IMR-90 (cell line): ENCODE data around the gene BRINP3. TPM values are rescaled to one million over a fixed set of nuclear protein-coding genes. Genes with fewer than 3 reads are reported as not detected.

ENCODE experiments used
- ATAC-seq: fragments of 200-7000 bp; cut with Tn5 transposase; 2 replicates; pipeline ENCODE4 v1.9.1; 2020; ENCODE audit warnings: low read depth, mild to moderate bottlenecking, moderate library complexity
- BruUV-seq: library from RNA; stranded (reverse); fragments of 400-500 nt; replicated peaks from 2 replicates; lab custom pipeline; 2021; lab: Mats Ljungman, UMichigan
- CTCF ChIA-PET: fragments of 300-600 bp; formaldehyde crosslinking; extraction: SDS; loops from one replicate; lab custom pipeline; 2021; ENCODE audit warnings: antibody characterized with exemption; lab: Yijun Ruan, JAX
- POLR2A ChIA-PET: fragments of 300-600 bp; sonication (Branson Sonifier 250); formaldehyde crosslinking; loops from one replicate; lab custom pipeline; 2022; ENCODE audit warnings: antibody characterized with exemption; ENCODE audit not compliant: unreplicated experiment; lab: Charles Lee
- DNase-seq: peaks from one replicate; pipeline ENCODE4 v3.0.0; 2013
- H2AFZ ChIP-seq: replicated peaks from 2 replicates; pipeline ENCODE3; 2013; ENCODE audit warnings: low read length, mild to moderate bottlenecking; ENCODE audit not compliant: poor library complexity
- H2AK5ac ChIP-seq: 2 replicates; pipeline ENCODE4 v1.6.1; 2013; ENCODE audit warnings: low read depth, low read length, inconsistent platforms
- H2AK9ac ChIP-seq: replicated peaks from 2 replicates; pipeline ENCODE3; 2013; ENCODE audit warnings: mild to moderate bottlenecking, low read depth, low read length, moderate library complexity; ENCODE audit not compliant: poor library complexity
- H2BK120ac ChIP-seq: 2 replicates; pipeline ENCODE4 v1.6.1; 2013; ENCODE audit warnings: low read depth, low read length, inconsistent platforms
- H2BK15ac ChIP-seq: 3 replicates; pipeline ENCODE4 v1.6.1; 2013; ENCODE audit warnings: low read depth, low read length, inconsistent platforms
- H2BK20ac ChIP-seq: 2 replicates; pipeline ENCODE4 v1.6.1; 2013; ENCODE audit warnings: low read depth, mild to moderate bottlenecking, inconsistent platforms, low read length, moderate library complexity
- H2BK5ac ChIP-seq: 2 replicates; pipeline ENCODE4 v1.6.1; 2013; ENCODE audit warnings: mild to moderate bottlenecking, low read depth, low read length, inconsistent platforms; ENCODE audit not compliant: poor library complexity, severe bottlenecking
- H3K14ac ChIP-seq: replicated peaks from 2 replicates; pipeline ENCODE4 v1.6.1; 2013; ENCODE audit warnings: low read depth, low read length, inconsistent platforms
- H3K18ac ChIP-seq: 2 replicates; pipeline ENCODE4 v1.6.1; 2013; ENCODE audit warnings: low read depth, low read length, control low read depth
- H3K23ac ChIP-seq: 2 replicates; pipeline ENCODE4 v1.6.1; 2013; ENCODE audit warnings: low read depth, low read length, inconsistent platforms
- H3K27ac ChIP-seq: 2 replicates; pipeline ENCODE4 v1.5.1; 2013; ENCODE audit warnings: mild to moderate bottlenecking, control low read depth, low read length; ENCODE audit not compliant: insufficient read depth
- H3K27me3 ChIP-seq: 2 replicates; pipeline ENCODE4 v1.6.1; 2013; ENCODE audit warnings: low read length; ENCODE audit not compliant: control insufficient read depth, insufficient read depth
- H3K36me3 ChIP-seq: 2 replicates; pipeline ENCODE4 v1.6.1; 2013; ENCODE audit warnings: low read length, mixed read lengths; ENCODE audit not compliant: control insufficient read depth, insufficient read depth
- H3K4ac ChIP-seq: 2 replicates; pipeline ENCODE4 v1.6.1; 2013; ENCODE audit warnings: low read depth, low read length, inconsistent platforms
- H3K4me1 ChIP-seq: 2 replicates; pipeline ENCODE4 v1.6.1; 2013; ENCODE audit warnings: low read length, mixed read lengths; ENCODE audit not compliant: control insufficient read depth, insufficient read depth
- H3K4me2 ChIP-seq: 2 replicates; pipeline ENCODE4 v1.6.1; 2013; ENCODE audit warnings: low read depth, mild to moderate bottlenecking, control low read depth, low read length, moderate library complexity
- H3K4me3 ChIP-seq: 2 replicates; pipeline ENCODE4 v1.5.1; 2013; ENCODE audit warnings: low read depth, mild to moderate bottlenecking, control low read depth, low read length, moderate library complexity; ENCODE audit not compliant: insufficient read depth
- H3K56ac ChIP-seq: 2 replicates; pipeline ENCODE4 v1.6.1; 2013; ENCODE audit warnings: low read length, inconsistent platforms; ENCODE audit not compliant: insufficient read depth; ENCODE audit errors: extremely low read depth
- H3K79me1 ChIP-seq, 2 experiments: 2 replicates each; pipeline ENCODE4 v1.6.1; 2013; ENCODE audit warnings: low read length in 2 of 2, inconsistent platforms in 1 of 2, low read depth in 1 of 2
- H3K9ac ChIP-seq: 2 replicates; pipeline ENCODE4 v1.6.1; 2013; ENCODE audit warnings: low read depth, low read length, control low read depth
- H3K9me1 ChIP-seq: 2 replicates; pipeline ENCODE4 v1.6.1; 2013; ENCODE audit warnings: low read length, inconsistent platforms; ENCODE audit not compliant: insufficient read depth
- H3K9me3 ChIP-seq: 2 replicates; pipeline ENCODE4 v1.6.1; 2013; ENCODE audit warnings: low read length; ENCODE audit not compliant: control insufficient read depth, insufficient read depth
- H4K20me1 ChIP-seq: 2 replicates; pipeline ENCODE4 v1.6.1; 2013; ENCODE audit warnings: low read length, inconsistent platforms; ENCODE audit not compliant: insufficient read depth
- H4K5ac ChIP-seq: 2 replicates; pipeline ENCODE4 v1.6.1; 2013; ENCODE audit warnings: mild to moderate bottlenecking, low read depth, low read length, control low read depth
- H4K8ac ChIP-seq, 2 experiments: 2 replicates each; pipeline ENCODE4 v1.6.1; 2013; ENCODE audit warnings: low read depth in 2 of 2, low read length in 2 of 2, control low read depth in 1 of 2, inconsistent platforms in 1 of 2
- H4K91ac ChIP-seq: 2 replicates; pipeline ENCODE4 v1.6.1; 2013; ENCODE audit warnings: low read depth, low read length, inconsistent platforms; ENCODE audit not compliant: insufficient read depth
- CEBPB ChIP-seq: IDR thresholded peaks from 2 replicates; pipeline ENCODE4 v1.6.1; 2012; ENCODE audit warnings: low read depth, low read length, improper control_type of control experiment
- MAZ ChIP-seq: IDR thresholded peaks from 2 replicates; pipeline ENCODE4 v1.6.1; 2012; ENCODE audit warnings: low read depth, mild to moderate bottlenecking, low read length, improper control_type of control experiment, moderate library complexity, borderline replicate concordance
- USF2 ChIP-seq: fragments of 150-350 bp; IDR thresholded peaks from 2 replicates; pipeline ENCODE4 v1.6.1; 2017; ENCODE audit warnings: mild to moderate bottlenecking, antibody characterized with exemption, low read length, low read depth
- WGBS, 2 experiments: methylation state at CpG; one replicate each; pipeline versions ENCODE4 v1.1.5 to v1.1.7; 2013; ENCODE audit warnings: missing lambda C conversion rate in 2 of 2; ENCODE audit not compliant: insufficient read length in 1 of 2; ENCODE audit errors: extremely low coverage in 2 of 2; 5-methylcytosine and 5-hydroxymethylcytosine counted together
- dilution Hi-C: fragments of 300-500 bp; cut with HindIII; formaldehyde crosslinking; loops from one replicate; pipeline ENCODE4 v1.14.3; 2018; ENCODE audit warnings: low sequenced_read_pairs; ENCODE audit not compliant: unreplicated experiment
- in situ Hi-C: fragments of 300-500 bp; cut with MboI; formaldehyde crosslinking; loops from 3 replicates; pipeline ENCODE4 v1.14.3; 2019; ENCODE audit warnings: low sequenced_read_pairs, inconsistent platforms, mixed read lengths
- intact Hi-C: fragments of 100-400 bp; cut with micrococcal nuclease; formaldehyde crosslinking; loops from 2 replicates; pipeline ENCODE4 v1.10.0; 2022
- polyA plus RNA-seq, 3 experiments: library from polyadenylated mRNA; depleted of rRNA; stranded (reverse); fragments of >200 nt; gene quantifications; 2 replicates each; pipeline ENCODE4 v1.2.3, GENCODE V29; 2012; ENCODE audit warnings: low replicate concordance in 1 of 3
- total RNA-seq: library from RNA; depleted of rRNA; stranded (reverse); fragments of >200 nt; gene quantifications from 2 replicates; pipeline ENCODE4 v1.2.3, GENCODE V29; 2012

The BRINP3 gene
- total and polyA plus RNA-seq, 2 of the 4 experiments (the other 2 are of a cell fraction) = 0.15 to 0.36 TPM

- Histone ChIP-seq H3K18ac (no peak overlapping the region), H3K14ac (no peak overlapping the region), H3K4me1 (peaks cover 2% of the 10 kb centered on the region; the same call in 1 of the 2 replicates), H3K4me2 (no peak overlapping the region), H3K27ac (no peak overlapping the region), H2BK20ac (no peak overlapping the region), H3K9me3 (no peaks in the 10 kb centered on the region), H3K23ac (no peak overlapping the region), H3K56ac (no peak overlapping the region), H2BK15ac (no peak overlapping the region), H2AK5ac (no peak overlapping the region), H3K79me1 (no peaks in the 10 kb centered on the region), H3K9ac (no peak overlapping the region), H3K27me3 (no peaks in the 10 kb centered on the region), H2BK5ac (no peak overlapping the region), H3K9me1 (peaks cover 2% of the 10 kb centered on the region; the same call in 1 of the 2 replicates), H4K8ac (no peak overlapping the region), H3K36me3 (no peaks in the 10 kb centered on the region), H3K4ac (no peak overlapping the region), H4K20me1 (no peaks in the 10 kb centered on the region), H3K4me3 (no peak overlapping the region), H2AFZ (no peak overlapping the region), H2BK120ac (no peak overlapping the region), H2AK9ac (no peak overlapping the region), H4K5ac (no peak overlapping the region), H4K91ac (no peak overlapping the region)
- no peak for DNase-seq
- peak; percentile 66 for TF ChIP-seq CEBPB
- no peak for TF ChIP-seq MAZ
- no peak for TF ChIP-seq USF2
- ChIA-PET POLR2A (no interaction called here), CTCF (no interaction called here)
- WGBS, 2 experiments = no CpG with 5 or more reads among the region's 2 CpGs
- dilution Hi-C loops (no loop called here), intact Hi-C loops (no loop called here), in situ Hi-C loops (no loop called here)
- no peak for ATAC-seq
- no TSS peak for BruUV-seq
Measured at GRCh38 chr1:190177555-190177954, 300.1 kb downstream of the BRINP3 start.
